ENCODE measurements around the gene LRRC73.
A peak's percentile ranks its signal among the peaks of the same experiment; 100 is the strongest.
"Not testable (repeated sequence)": the region's sequence is repeated elsewhere in the genome, so short reads cannot be mapped to it uniquely, and the experiment has no call there.

LRRC73 gene

DNA sequence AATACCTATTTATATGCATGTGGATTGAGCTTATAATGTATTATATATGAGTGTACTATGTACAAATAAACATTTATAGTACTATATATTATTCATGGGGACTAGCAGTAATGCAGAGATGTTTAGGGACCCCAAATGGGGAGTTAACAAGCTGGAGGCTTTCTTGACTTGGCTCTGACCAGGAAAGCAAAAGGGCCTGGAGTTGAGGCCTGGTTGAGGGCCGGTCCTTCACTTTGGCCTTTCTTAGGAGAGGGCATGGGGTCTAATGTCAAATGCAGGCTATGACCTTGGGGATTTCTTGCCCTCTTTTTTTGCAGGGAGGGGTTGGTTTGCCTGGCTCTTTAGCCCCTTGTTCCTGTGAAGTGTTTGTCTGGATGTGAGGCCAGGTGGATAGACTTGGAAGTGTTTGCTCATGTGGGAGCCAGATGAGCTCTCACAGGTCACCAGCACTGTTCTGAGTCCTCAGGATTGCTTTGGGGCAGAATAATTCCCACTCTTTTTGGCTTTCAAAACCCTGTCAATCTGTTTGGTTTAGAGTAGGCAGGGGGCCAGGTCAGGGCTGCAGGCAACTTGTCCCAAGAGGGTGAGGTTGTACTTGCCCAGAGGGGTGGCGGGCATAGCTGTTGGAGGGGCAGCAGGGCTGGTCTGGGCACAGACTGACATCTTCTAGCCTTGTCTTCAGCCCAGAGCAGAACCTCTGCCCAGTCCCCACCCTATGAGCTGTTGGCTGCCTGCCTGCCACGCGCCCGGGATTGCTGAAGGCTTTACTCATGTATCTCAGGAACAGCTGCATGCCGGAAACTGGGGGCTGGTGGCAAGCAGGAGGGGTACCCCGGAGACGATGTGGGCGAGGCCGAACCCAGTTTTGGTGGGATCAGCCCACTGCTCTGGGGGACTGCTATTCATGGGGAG, 18.1 kb downstream of the LRRC73 start:
- DNase-seq = no peak

DNA sequence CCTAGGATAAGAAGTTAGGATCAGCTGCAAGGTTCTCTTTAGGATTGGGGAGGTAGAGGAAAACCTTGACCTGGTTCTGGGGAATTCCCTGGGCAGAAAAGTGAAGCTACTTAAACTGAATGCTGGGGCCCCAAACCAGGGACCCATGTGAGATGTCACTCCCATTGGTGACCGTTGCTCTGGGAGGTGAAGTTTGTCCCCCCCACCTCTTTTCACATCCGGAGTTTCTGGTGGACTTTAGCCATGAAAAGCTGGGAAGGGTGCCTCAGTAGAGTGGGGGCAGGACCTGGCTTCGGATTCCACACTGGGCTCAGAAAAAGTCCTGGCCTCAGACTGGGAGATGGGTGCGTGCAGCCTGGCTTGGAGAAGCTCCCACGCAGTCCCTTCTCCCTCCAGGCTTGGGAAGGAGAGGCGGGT, 19.6 kb downstream of the LRRC73 start:
- DNase-seq = no peak

DNA sequence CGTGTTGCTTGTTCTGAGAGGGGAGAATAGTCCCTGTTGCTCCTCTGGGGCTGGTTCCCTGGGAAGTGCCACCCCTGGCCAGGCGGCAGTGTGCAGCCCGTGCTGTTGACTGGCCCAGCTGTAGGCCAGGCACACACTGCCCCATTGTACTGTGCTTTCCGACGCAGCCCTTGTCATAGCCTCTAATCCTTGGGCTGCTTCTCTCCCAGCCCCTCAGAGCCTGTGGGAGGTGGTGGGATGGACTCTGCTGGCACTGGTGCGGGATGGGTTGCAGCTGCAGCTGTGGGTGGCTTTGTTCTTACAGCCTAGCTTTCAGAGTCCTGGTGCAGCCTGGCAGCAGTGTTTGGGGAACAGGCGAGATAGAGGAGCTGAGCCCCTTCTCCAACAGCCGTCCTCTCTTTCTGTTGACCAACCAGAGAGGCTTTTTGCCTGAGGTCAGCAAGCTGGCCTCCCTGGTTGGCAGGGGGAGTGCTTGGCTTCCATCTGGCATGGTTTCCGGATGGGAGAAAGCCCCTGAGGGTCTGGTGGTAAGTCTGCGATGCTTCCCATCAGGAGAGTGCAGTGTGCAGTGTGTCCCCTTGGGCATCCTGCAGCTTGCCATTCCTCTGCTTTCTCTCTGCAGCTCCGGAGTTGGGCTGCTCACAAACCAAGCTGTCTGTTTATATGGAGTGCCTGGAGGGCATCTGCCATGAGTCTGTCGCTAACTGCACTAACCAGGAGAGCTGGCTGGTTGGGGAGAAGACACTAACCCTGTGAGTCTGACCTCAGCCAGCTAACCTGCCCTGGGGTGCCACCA, 20.7 kb downstream of the LRRC73 start:
- peak; percentile 80 for DNase-seq

DNA sequence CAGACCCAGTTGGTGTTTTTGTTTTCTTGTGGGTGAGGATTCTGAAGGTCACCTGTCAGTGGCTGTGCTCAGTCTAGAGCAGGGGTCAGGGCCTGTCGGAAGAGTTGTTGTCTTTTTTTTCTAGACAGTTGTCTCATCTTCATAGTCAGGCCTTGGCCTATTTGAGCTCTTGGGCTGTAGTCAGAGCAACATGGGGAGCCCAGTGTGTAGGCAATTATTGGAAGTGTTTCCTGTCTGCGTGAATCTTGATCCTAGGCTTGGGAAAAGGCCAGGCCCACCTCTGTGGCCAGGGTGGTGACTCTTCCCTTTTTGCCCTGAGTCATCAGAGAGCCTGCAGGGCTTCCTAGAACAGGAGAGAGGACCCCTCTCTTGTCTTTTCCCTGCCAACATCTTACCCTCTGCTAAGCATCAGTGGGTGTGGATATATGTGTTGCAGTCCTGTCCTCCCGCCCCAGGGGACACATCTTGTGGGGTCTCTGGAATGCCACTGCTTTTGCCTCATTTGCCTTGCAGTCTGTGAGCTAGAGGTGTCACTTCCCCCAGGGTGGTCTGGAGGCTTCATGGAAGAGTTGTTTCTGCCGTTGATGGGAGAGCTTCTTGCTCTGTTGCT, 21.4 kb downstream of the LRRC73 start:
- DNase-seq = peak; percentile 79

DNA sequence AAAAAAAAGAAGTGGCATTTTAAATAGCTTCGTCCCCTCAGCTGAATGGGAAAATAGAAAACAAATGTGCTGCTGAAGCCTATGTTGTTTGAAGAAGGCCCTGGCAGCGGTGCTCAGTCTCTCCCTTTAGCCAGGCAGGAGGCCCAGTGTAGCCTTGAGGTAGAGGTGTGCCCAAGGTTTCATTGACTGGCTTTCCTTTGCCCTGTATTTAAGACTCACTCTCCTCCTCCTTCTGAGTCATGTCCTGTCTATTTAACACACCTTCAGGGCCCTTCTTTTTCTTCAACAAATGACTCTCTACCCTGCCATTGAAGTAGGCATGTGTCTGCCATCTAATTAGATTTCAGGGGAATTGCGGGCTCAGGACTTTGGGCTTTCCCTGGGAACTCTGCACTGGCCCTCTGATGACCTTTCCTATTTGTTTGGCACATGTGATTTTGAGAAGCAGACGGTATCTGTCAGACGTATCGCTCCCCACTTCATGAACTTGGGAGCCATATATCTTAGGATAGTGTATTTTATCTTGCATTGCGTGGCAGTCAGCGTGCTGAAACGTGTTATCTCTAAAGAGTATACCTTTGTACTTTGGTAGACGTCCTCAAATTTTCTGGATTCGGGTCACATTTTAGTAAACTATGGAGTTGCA, 28.4 kb downstream of the LRRC73 start:
- DNase-seq = no peak

DNA sequence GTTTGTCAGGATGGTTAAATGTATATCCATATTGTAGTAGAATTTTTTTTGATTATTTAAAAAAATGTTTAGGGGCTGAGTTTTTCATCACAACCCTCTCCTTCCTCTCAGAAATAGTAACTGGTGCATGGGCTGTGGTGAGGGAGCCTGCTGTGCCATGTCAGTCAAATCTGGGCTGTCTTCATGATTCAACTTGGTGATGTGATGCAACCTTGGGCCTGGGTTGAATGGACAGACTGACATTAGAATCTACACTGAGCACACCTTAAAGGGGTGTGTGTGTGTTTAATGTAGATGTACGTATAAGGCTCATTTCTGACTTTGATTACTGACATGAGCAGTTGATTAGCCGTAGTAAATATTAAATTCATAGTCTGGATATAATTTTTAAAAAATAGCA, 29.1 kb downstream of the LRRC73 start:
- DNase-seq = no peak

DNA sequence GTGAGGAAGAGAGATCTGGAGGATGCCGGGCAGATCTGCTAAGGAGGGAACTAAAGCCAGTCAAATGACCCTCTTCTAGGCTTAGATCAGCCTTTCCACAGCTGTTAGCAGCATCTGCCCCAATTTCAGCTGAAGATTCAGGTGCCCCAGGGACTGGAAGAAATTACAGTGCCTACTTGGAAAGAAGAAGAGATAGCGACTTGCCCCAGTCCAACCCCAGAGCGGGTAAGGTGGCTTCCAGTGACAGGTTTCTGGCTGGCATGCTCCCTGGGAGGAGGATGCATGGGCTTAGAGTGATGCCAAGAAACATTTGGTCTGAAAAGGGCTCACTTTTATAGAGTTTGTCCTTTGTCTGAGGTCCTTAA, 32.2 kb downstream of the LRRC73 start:
- DNase-seq = no peak

DNA sequence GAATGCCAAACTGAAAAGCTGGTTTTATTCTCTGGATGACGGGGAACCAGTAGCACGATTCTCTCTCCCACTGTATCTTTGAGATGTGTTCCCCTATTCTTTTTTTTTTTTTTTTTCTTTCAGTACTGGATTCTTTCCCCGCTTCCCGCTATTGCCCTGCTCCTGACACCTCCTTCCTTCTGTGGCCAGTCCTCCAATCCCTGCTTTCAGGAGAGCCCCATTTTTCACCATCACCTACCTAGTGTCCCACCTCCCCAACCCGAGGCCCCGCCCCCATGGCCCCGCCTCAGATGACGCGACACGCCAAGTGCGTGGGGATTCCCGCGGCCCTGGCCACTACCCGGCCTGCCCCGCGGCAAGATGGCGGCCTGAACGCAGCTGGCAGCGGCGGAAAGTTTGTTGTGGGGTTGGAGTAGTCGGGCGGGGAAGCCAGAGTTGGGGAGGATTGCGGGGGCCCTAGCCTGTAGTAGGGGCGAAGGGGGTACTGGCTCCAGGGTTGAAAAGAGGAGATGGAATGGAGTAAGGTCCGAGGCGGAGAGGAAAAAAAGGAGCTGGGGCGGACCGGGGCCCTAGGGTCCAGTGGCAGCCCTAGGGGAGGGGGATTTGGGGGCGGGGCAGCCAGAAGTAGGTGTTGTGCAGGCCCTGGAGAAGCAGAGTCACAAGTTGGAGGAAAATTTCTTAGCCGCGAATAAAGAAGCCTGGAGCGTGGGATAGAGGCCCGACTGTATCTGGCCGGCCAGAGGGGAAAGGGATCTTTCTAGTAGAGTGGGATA, 32.7 kb downstream of the LRRC73 start, which contains the start of gene TJAP1:
Gene TJAP1, plus strand, starts transcription at position 336 of the 773 bp plus-strand sequence. CDS start 21,432 bp downstream, outside the sequence.
- DNase-seq = peak; percentile 95

DNA sequence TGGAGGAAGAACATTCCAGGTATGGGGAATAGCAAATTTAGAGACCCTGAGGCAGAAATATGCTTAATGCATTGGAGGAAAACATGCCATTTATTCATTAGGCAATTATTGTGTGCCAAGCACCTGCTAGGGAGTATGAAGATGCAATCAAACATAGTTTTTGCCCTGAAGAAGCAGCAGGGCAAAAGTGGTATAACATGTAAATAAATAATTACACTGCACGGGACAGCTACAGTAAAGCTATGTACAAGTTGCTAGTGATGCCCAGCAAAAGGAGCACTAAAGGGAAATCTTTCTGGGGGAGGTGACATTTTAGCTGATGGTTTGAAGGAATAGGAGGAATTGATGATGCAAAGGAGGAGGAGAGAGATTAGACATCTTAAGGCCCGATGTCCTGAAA, 33.4 kb downstream of the LRRC73 start:
- no peak for DNase-seq

DNA sequence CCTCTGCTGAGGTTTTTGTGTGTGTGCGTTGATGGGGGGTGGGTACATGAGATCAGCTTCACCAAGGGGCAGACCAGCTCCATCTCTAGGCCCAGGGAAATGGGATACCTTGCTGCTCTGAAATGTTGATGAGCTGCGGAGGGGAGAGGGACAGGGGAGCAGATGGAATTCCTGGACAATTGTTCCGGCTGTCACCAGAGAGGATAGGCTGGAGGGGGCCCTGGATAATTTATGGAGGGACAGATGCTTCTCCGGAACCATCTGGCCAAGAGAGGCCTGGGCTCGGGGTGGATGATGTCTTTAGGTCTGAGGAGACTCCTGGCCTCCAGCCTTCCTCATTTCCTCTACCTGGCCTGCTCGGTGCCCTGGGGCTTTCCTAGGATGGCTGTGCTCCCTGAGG, 34.6 kb downstream of the LRRC73 start:
- DNase-seq = no peak

DNA sequence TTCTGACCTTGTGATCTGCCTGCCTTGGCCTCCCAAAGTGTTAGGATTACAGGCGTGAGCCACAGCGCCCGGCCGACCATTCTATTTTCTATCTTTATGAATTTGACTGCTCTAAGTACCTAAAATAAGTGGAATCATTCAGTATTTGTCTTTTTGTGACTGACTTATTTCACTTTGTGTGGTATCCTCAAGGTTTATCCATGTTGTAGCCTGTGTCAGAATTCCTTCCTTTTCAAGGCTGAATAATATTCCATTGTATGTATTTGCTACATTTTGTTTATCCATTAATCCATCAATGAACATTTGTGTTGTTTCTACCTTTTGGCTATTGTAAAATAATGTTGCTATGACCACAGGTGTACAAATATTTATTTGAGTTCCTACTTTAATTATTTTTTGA, 37.6 kb downstream of the LRRC73 start:
- DNase-seq = no peak

DNA sequence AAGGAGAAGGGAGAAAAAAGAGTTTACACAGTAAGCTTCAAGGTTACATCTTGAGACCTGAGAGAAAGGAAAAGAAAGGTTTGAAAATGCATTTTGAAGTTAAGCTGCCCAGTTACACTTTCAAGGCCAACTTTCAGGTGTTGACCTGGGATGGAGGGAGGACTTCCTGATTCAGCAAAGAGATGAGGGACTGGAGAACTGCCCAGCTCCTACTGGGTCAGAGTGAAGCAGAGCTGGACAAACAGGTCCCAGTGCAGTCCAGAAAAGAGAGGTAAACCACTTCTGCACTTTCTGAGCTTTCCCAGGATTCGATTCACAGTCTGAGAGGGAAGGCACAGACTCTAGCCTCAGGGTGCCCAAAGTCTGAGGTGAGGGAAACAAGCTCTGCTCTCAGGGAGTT, 38.7 kb downstream of the LRRC73 start:
- no peak for DNase-seq

DNA sequence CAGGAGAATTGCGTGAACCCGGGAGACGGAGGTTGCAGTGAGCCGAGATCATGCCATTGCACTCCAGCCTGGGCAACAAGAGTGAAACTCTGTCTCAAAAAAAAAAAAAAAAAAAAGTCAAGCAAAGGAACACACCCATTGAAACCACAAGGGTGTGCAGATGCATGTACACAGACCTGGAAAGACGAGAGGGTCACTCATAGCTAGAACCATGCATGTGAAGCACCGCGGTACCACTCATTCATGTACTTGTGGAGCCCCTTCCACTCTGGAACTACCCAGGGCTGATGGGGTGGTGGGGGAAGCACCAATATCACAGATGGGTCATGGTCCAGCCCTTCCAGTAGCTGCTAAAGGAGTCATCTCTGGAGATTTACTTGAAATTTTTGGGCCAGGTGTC, 40.2 kb downstream of the LRRC73 start:
- no peak for DNase-seq

DNA sequence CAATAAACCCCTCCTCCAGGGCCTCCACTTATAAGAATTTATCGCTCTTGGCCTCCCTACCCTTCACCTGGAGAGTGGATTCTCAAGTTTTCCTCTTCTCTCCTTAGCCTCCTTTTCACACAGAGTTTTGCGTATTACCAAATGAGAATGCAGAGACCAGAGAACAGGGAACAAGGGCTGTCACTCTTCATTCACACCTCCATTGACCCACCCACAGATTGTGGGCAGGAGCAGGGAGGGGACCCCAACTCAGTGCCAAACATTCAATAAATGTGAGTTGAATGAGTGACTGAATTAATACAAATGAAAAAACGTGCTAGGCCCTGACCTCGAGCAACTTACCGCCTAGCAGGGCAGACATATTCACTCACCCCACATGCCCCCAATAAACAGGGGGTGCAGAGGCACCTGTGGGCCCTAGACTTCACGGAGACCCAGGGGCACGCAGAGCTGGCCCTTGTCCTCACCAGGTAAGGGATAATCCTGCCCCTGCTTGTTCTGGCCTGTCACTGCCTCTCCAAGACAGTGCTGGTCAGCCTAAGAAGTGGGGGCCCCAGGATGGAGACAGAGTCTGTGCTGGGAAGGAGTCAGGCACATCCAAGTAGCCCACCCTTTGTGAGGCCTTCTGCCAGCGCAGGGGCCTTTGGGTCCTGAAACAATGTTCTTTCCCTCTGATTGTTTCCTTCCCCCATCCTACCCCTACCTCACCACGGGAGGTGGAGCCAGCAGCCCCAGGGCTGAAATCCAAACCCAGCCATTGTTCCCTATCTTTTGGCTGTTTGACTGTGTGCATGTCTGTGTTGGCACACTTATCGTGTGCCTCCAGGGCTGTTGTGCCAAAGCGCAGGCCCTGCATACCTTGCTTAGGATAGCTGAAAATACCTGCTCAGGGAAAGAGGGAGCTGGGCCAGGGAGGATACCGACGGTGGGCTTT, 41.1 kb downstream of the LRRC73 start:
- no peak for DNase-seq

DNA sequence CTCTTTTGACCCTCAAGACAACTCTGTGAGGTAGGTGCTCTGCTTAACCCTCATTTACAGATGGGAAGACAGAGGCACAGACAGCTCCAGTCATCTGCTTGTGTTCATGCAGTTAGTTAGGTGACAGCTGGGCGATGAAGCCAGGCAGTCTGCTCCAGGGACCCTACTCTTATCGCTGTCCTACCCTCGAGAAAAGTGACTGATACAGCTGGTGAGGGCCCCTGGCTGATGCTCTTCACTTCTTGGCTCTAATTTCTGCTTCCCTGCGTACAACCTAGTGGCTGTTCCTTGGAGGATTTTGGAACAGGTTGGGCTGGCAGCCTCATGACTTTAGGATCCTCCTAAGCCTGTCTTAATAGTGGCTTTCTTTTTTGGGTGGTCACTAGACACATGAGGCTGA, 41.9 kb downstream of the LRRC73 start:
- no peak for DNase-seq

DNA sequence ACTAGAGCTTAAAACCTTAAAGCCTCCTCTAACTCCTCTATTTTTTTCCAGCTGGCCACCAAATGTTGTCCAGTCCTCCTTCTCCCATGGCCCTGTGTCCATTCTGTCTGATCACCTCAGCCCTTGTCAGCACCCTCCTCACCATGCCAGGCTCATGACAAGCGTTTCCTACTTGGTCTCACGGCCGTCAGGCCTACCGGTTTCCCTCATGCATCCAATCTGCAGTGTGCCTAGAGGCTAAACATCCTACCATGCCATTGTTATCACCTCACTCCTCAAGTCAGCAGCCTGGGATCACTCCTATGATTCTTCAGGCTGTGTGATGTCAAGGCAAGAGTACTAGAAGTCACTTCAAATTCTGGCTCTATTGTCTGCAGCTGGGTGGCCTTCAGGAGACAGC, 42.4 kb downstream of the LRRC73 start:
- no peak for DNase-seq

DNA sequence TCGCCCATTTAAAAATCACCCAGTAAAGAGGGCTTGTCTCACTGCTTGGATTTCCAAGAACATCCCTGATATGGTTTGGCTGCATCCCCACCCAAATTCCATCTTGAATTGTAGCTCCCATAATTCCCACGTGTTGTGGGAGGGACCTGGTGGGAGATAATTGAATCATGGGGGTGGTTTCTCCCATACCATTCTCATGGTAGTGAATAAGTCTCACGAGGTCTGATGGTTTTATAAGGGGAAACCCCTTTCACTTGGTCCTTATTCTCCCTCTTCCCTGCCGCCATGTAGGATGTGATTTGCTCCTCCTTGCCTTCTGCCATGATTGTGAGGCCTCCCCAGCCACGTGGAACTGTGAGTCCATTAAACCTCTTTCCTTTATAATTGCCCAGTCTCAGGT, 42.9 kb downstream of the LRRC73 start:
- not testable (repeated sequence) for DNase-seq

DNA sequence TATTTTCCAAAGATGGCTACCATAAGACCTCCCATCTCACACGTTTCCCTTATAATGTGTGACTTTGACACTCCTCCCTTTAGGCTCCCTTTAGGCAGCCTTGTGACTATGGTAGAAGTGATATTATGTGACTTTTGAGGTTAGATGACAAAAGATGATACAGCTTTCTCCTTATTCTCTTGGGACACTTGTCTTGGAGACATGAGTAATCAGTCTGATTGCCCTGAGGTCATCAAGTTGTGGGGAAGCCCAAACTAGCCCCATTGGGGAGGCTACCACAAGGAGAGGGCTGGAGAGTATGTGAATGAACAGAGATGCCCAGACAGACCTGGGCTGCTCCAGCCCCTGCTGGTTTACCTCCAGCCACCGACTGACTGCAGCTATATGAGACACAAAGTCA, 44.2 kb downstream of the LRRC73 start:
- no peak for DNase-seq

DNA sequence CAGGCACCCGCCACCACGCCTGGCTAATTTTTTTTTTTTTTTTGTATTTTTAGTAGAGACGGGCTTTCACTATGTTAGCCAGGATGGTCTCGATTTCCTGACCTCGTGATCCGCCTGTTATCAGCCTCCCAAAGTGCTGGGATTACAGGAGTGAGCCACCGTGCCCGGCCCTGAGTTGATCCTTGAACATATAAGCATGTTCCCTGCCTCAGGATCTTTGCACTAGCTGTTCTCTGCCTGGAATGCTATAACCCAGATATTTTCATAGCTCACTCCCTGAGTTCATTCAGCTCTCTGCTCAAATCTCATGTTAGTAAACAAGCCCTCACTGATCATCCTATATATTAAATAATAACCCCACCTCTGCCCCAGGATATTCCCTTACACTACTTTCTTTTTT, 45.8 kb downstream of the LRRC73 start:
- no peak for DNase-seq

DNA sequence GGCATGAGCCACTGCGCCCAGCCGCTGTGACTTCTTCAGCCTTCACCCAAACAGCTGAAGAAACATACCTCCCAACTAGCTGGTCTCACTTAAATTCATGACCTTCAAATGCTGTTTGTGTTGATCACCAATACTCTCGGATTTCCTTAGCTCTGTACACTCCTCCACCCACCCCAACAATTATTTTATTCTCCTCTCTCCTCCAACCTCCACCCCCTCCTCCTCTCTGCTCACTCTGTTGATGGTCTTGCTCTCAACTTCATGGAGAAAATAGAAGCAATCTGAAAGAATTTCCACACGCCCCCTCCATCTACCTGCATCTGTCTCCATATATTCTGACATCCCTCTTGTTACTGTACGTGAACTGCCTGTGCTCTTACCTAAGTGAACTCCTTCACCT, 48.2 kb downstream of the LRRC73 start:
- no peak for DNase-seq

DNA sequence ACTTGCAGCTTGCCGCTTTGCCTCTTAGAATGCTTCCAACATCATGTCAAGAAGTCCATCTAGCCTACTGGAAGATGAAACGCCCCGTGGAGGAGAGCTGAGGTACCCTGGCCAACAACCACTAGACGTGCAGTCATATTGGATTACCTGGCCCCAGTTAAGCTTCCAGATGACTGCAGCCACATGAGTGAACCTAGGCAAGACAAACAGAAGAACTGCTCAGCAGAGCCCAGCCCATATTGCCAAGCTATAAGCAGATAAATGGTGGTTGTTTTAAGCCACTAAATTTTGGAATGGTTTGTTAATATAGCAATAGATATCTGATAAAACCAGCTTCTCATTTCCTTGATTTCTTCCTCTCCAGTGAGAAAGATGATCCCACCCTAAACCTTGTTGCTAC, 50.1 kb downstream of the LRRC73 start:
- DNase-seq = no peak

Data from islet precursor cell (in vitro differentiated cells).